Measurements from ENCODE around the gene RHOD. TPM values are rescaled to one million over a fixed set of nuclear protein-coding genes. Genes with fewer than 3 reads are reported as not detected.
A peak's percentile ranks its signal among the peaks of the same experiment; 100 is the strongest.

The RHOD gene
- total RNA-seq, 1 experiment from 2014 or later, result 17.1 TPM

- POLR2A ChIA-PET, result no interaction called here
- no peak for TF ChIP-seq CTCF (IDR thresholded peaks at IDR 0.05; ENCODE audit: insufficient read depth in 1 of 2, low read depth in 1 of 2, low read length in 1 of 2, severe bottlenecking in 1 of 2, unreplicated experiment in 1 of 2)
- no TSS peak for BruUV-seq (replicated peaks)
- Mint-ChIP-seq H3K4me1 (ENCODE audit: low read depth, unreplicated experiment) (peaks cover 41% of the 10 kb centered on the region), H3K27me3 (ENCODE audit: insufficient read depth, unreplicated experiment) (no peaks in the 10 kb centered on the region), H3K4me3 (ENCODE audit: unreplicated experiment) (no peak overlapping the region), H3K27ac (ENCODE audit: unreplicated experiment) (no peak overlapping the region), H3K36me3 (ENCODE audit: insufficient read depth, unreplicated experiment) (no peaks in the 10 kb centered on the region), H3K9me3 (ENCODE audit: unreplicated experiment) (no peaks in the 10 kb centered on the region)
- Histone ChIP-seq H3K36me3 (ENCODE audit: control insufficient read depth, insufficient read depth, low read length) (no peaks in the 10 kb centered on the region), H3K4me3 (ENCODE audit: low read depth, low read length) (no peak overlapping the region), H3K9me3 (no peaks in the 10 kb centered on the region), H3K4me1 (peaks cover 33% of the 10 kb centered on the region), H3K27me3 (replicated peaks; ENCODE audit: control insufficient read depth, insufficient read depth, low read length) (no peaks in the 10 kb centered on the region)
- DNase-seq, result peak in 1 of 2 experiments; percentile 48
- intact Hi-C loops (cut with micrococcal nuclease; ENCODE audit: unreplicated experiment), result no loop called here
- CTCF ChIA-PET, result no interaction called here
These were observed 23.7 kb upstream of the RHOD start for GRCh38 chr11:67032830-67033551.

GRCh38 chr11:67033661-67034166 lies 22.9 kb upstream of the RHOD start:
- H3K4me1 Mint-ChIP-seq (ENCODE audit: low read depth, unreplicated experiment), result peaks cover 41% of the 10 kb centered on the region
- ChIA-PET POLR2A (no interaction called here), CTCF (no interaction called here)
- no peak overlapping the region for H3K4me3 Mint-ChIP-seq (ENCODE audit: unreplicated experiment)
- Histone ChIP-seq H3K27me3 (replicated peaks; ENCODE audit: control insufficient read depth, insufficient read depth, low read length) (no peaks in the 10 kb centered on the region), H3K36me3 (ENCODE audit: control insufficient read depth, insufficient read depth, low read length) (no peaks in the 10 kb centered on the region), H3K4me3 (ENCODE audit: low read depth, low read length) (no peak overlapping the region), H3K9me3 (no peaks in the 10 kb centered on the region), H3K4me1 (peaks cover 33% of the 10 kb centered on the region)
- intact Hi-C loops (cut with micrococcal nuclease; ENCODE audit: unreplicated experiment), result no loop called here
- TF ChIP-seq CTCF (IDR thresholded peaks at IDR 0.05; ENCODE audit: insufficient read depth in 1 of 2, low read depth in 1 of 2, low read length in 1 of 2, severe bottlenecking in 1 of 2, unreplicated experiment in 1 of 2), result no peak
- DNase-seq, result no peak
- no peaks in the 10 kb centered on the region for H3K27me3 Mint-ChIP-seq (ENCODE audit: insufficient read depth, unreplicated experiment)
- H3K9me3 Mint-ChIP-seq (ENCODE audit: unreplicated experiment), result no peaks in the 10 kb centered on the region
- BruUV-seq (replicated peaks), result no TSS peak
- no peaks in the 10 kb centered on the region for H3K36me3 Mint-ChIP-seq (ENCODE audit: insufficient read depth, unreplicated experiment)
- no peak overlapping the region for H3K27ac Mint-ChIP-seq (ENCODE audit: unreplicated experiment)

GRCh38 chr11:67034350-67034749 lies 22.3 kb upstream of the RHOD start:
- Mint-ChIP-seq H3K4me1 (ENCODE audit: low read depth, unreplicated experiment) (peaks cover 41% of the 10 kb centered on the region), H3K27me3 (ENCODE audit: insufficient read depth, unreplicated experiment) (no peaks in the 10 kb centered on the region), H3K27ac (ENCODE audit: unreplicated experiment) (no peak overlapping the region), H3K9me3 (ENCODE audit: unreplicated experiment) (no peaks in the 10 kb centered on the region), H3K4me3 (ENCODE audit: unreplicated experiment) (no peak overlapping the region), H3K36me3 (ENCODE audit: insufficient read depth, unreplicated experiment) (no peaks in the 10 kb centered on the region)
- ChIA-PET POLR2A (no interaction called here), CTCF (no interaction called here)
- no peaks in the 10 kb centered on the region for H3K27me3 ChIP-seq (replicated peaks; ENCODE audit: control insufficient read depth, insufficient read depth, low read length)
- no peaks in the 10 kb centered on the region for H3K36me3 ChIP-seq (ENCODE audit: control insufficient read depth, insufficient read depth, low read length)
- DNase-seq, result no peak
- intact Hi-C loops (cut with micrococcal nuclease; ENCODE audit: unreplicated experiment), result no loop called here
- BruUV-seq (replicated peaks), result no TSS peak
- no peak for TF ChIP-seq CTCF (IDR thresholded peaks at IDR 0.05; ENCODE audit: insufficient read depth in 1 of 2, low read depth in 1 of 2, low read length in 1 of 2, severe bottlenecking in 1 of 2, unreplicated experiment in 1 of 2)
- no peak overlapping the region for H3K4me3 ChIP-seq (ENCODE audit: low read depth, low read length)
- H3K4me1 ChIP-seq, result peaks cover 33% of the 10 kb centered on the region
- no peaks in the 10 kb centered on the region for H3K9me3 ChIP-seq
